Fibroblast of skin of back (primary cell): ENCODE measurements around the gene ARHGEF2.
A peak's percentile ranks its signal among the peaks of the same experiment; 100 is the strongest.

ENCODE experiments used
- DNase-seq: peaks from one replicate; pipeline ENCODE4 v3.0.0-alpha.2; 2013

The ARHGEF2 gene

GRCh38 chr1:155970531-155971167 lies 7.7 kb downstream of the ARHGEF2 start:
- DNase-seq = peak; percentile 81

- DNase-seq = no peak
Measured at GRCh38 chr1:155969377-155969791, 9.0 kb downstream of the ARHGEF2 start.

- DNase-seq = no peak
Measured at GRCh38 chr1:155968670-155969069, 9.7 kb downstream of the ARHGEF2 start.

GRCh38 chr1:155968051-155968400 lies 10.3 kb downstream of the ARHGEF2 start:
- no peak for DNase-seq

GRCh38 chr1:155967341-155968050 lies 10.9 kb downstream of the ARHGEF2 start:
- no peak for DNase-seq

- no peak for DNase-seq
Measured at GRCh38 chr1:155966750-155967149, 11.6 kb downstream of the ARHGEF2 start.

- no peak for DNase-seq
Measured at GRCh38 chr1:155966135-155966534, 12.2 kb downstream of the ARHGEF2 start.

GRCh38 chr1:155964193-155964592 lies 14.2 kb downstream of the ARHGEF2 start:
- DNase-seq = no peak

GRCh38 chr1:155962599-155963211 lies 15.6 kb downstream of the ARHGEF2 start:
- no peak for DNase-seq

- peak; percentile 96 for DNase-seq
Measured at GRCh38 chr1:155961937-155962336, 16.4 kb downstream of the ARHGEF2 start.

GRCh38 chr1:155960081-155960745 lies 18.1 kb downstream of the ARHGEF2 start:
- DNase-seq = no peak

- DNase-seq = no peak
Measured at GRCh38 chr1:155957411-155957915, 20.9 kb downstream of the ARHGEF2 start.

GRCh38 chr1:155954645-155955044 lies 23.7 kb downstream of the ARHGEF2 start:
- no peak for DNase-seq

- no peak for DNase-seq
Measured at GRCh38 chr1:155952505-155952890, 25.8 kb downstream of the ARHGEF2 start.

- no peak for DNase-seq
Measured at GRCh38 chr1:155951753-155952504, 26.4 kb downstream of the ARHGEF2 start.

- no peak for DNase-seq
Measured at GRCh38 chr1:155950829-155951228, 27.5 kb downstream of the ARHGEF2 start.

GRCh38 chr1:155947741-155948140 lies 30.6 kb downstream of the ARHGEF2 start:
- DNase-seq = no peak

- no peak for DNase-seq
Measured at GRCh38 chr1:155947292-155947691, 31.1 kb downstream of the ARHGEF2 start.

- no peak for DNase-seq
Measured at GRCh38 chr1:155946633-155947219, 31.6 kb downstream of the ARHGEF2 start.

GRCh38 chr1:155944444-155944799 lies 33.9 kb downstream of the ARHGEF2 start:
- no peak for DNase-seq

GRCh38 chr1:155942578-155943141 lies 35.7 kb downstream of the ARHGEF2 start:
- DNase-seq = no peak
